ENCODE data around the gene WWC2. TPM values are rescaled to one million over a fixed set of nuclear protein-coding genes. Genes with fewer than 3 reads are reported as not detected.

Gene WWC2
- total RNA-seq, 1 experiment from 2014 or later, result 39.0 TPM

DNA sequence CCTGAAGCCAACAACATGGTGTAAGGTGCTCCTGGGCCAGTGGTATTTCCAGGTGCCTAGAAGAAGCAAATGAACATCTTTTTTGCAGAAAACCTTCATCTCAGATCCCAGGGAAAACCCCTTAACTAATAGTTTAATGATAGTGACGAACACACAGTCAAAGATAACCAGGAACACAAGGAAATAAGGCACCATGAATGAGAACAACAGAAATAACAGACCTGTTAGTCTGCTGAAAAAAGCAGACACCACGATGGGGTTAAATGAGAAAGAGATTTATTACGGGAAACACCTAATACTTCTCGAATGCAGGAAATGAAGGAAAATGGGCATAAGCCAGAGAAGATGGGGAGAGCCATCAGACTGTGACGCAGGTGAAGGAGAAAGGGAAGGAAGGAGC, 30.6 kb upstream of the WWC2 start:
- intact Hi-C loops (cut with micrococcal nuclease; ENCODE audit: unreplicated experiment), result no loop called here
- H3K4me3 Mint-ChIP-seq (ENCODE audit: low read depth, unreplicated experiment), result no peak overlapping the region
- no peak for DNase-seq
- no peaks in the 10 kb centered on the region for H3K4me1 Mint-ChIP-seq (ENCODE audit: low read depth, unreplicated experiment)
- H3K9me3 Mint-ChIP-seq (ENCODE audit: low read depth, unreplicated experiment), result peaks cover 4% of the 10 kb centered on the region
- no peak overlapping the region for H3K27ac Mint-ChIP-seq (ENCODE audit: unreplicated experiment)
- TF ChIP-seq, protein P1, sequence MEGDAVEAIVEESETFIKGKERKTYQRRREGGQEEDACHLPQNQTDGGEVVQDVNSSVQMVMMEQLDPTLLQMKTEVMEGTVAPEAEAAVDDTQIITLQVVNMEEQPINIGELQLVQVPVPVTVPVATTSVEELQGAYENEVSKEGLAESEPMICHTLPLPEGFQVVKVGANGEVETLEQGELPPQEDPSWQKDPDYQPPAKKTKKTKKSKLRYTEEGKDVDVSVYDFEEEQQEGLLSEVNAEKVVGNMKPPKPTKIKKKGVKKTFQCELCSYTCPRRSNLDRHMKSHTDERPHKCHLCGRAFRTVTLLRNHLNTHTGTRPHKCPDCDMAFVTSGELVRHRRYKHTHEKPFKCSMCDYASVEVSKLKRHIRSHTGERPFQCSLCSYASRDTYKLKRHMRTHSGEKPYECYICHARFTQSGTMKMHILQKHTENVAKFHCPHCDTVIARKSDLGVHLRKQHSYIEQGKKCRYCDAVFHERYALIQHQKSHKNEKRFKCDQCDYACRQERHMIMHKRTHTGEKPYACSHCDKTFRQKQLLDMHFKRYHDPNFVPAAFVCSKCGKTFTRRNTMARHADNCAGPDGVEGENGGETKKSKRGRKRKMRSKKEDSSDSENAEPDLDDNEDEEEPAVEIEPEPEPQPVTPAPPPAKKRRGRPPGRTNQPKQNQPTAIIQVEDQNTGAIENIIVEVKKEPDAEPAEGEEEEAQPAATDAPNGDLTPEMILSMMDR (IDR thresholded peaks at IDR 0.05; ENCODE audit: unreplicated experiment), result no peak
- BruUV-seq (replicated peaks), result no TSS peak
- CTCF ChIA-PET, result no interaction called here
- no peaks in the 10 kb centered on the region for H3K36me3 Mint-ChIP-seq (ENCODE audit: insufficient read depth, unreplicated experiment)
- H3K27me3 Mint-ChIP-seq (ENCODE audit: unreplicated experiment), result no peaks in the 10 kb centered on the region

DNA sequence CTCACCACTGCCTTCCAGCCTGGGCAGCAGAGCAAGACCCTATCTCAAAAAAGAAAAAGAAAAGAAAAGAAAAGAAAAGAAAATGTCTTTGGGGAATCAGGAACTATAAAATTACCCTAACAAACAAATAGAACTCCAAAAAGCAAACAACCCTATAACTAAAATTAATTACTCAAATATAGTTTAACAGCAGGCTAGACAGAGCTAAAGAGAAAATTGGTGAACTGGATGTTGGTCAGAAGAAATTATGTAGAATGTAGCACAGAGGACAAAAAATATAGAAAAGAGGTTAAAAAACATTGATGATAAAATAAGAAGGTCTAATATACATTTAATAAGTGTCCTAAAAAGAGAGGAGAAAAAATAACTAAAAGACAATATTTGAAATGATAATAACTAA, 27.8 kb upstream of the WWC2 start:
- CTCF ChIA-PET, result no interaction called here
- Mint-ChIP-seq H3K4me1 (ENCODE audit: low read depth, unreplicated experiment) (peaks cover 19% of the 10 kb centered on the region), H3K36me3 (ENCODE audit: insufficient read depth, unreplicated experiment) (no peaks in the 10 kb centered on the region), H3K4me3 (ENCODE audit: low read depth, unreplicated experiment) (no peak overlapping the region), H3K9me3 (ENCODE audit: low read depth, unreplicated experiment) (peaks cover 4% of the 10 kb centered on the region), H3K27ac (ENCODE audit: unreplicated experiment) (no peak overlapping the region), H3K27me3 (ENCODE audit: unreplicated experiment) (no peaks in the 10 kb centered on the region)
- no peak for DNase-seq
- intact Hi-C loops (cut with micrococcal nuclease; ENCODE audit: unreplicated experiment), result loop anchor here (10.0 kb wide), 1 partner anchor 334 kb away; no protein-coding TSS in a partner anchor
- TF ChIP-seq, protein P1 (IDR thresholded peaks at IDR 0.05; ENCODE audit: unreplicated experiment), result no peak
- BruUV-seq (replicated peaks), result no TSS peak

GRCh38 chr4:183072176-183072575, 26.9 kb upstream of the WWC2 start:
- CTCF ChIA-PET, result no interaction called here
- Mint-ChIP-seq H3K36me3 (ENCODE audit: insufficient read depth, unreplicated experiment) (no peaks in the 10 kb centered on the region), H3K4me3 (ENCODE audit: low read depth, unreplicated experiment) (no peak overlapping the region), H3K27ac (ENCODE audit: unreplicated experiment) (no peak overlapping the region), H3K9me3 (ENCODE audit: low read depth, unreplicated experiment) (peaks cover 4% of the 10 kb centered on the region), H3K4me1 (ENCODE audit: low read depth, unreplicated experiment) (peaks cover 19% of the 10 kb centered on the region), H3K27me3 (ENCODE audit: unreplicated experiment) (no peaks in the 10 kb centered on the region)
- TF ChIP-seq, protein P1 (IDR thresholded peaks at IDR 0.05; ENCODE audit: unreplicated experiment), result no peak
- DNase-seq, result no peak
- intact Hi-C loops (cut with micrococcal nuclease; ENCODE audit: unreplicated experiment), result loop anchor here (10.0 kb wide), 1 partner anchor 333 kb away; no protein-coding TSS in a partner anchor
- no TSS peak for BruUV-seq (replicated peaks)

DNA sequence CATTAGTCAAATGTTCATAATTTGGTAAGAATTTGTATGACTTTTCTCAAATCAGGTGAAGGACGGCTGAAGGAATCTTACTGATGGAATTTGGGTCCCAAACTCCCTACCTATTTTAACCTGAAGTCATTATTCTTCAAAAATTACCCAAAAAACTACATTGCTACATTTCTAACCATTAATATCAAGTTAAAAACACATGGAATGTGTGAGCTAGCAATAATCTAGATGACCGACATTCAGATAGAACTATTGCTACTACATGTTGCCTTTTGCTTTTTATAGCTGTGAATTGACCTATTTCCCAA, 25.3 kb upstream of the WWC2 start:
- intact Hi-C loops (cut with micrococcal nuclease; ENCODE audit: unreplicated experiment), result loop anchor here (1.0 to 10.0 kb wide), 3 partner anchors 135 to 331 kb away; no protein-coding TSS in a partner anchor
- Mint-ChIP-seq H3K27ac (ENCODE audit: unreplicated experiment) (no peak overlapping the region), H3K4me3 (ENCODE audit: low read depth, unreplicated experiment) (no peak overlapping the region), H3K36me3 (ENCODE audit: insufficient read depth, unreplicated experiment) (no peaks in the 10 kb centered on the region), H3K27me3 (ENCODE audit: unreplicated experiment) (no peaks in the 10 kb centered on the region), H3K4me1 (ENCODE audit: low read depth, unreplicated experiment) (peaks cover 19% of the 10 kb centered on the region), H3K9me3 (ENCODE audit: low read depth, unreplicated experiment) (no peaks in the 10 kb centered on the region)
- TF ChIP-seq, protein P1 (IDR thresholded peaks at IDR 0.05; ENCODE audit: unreplicated experiment), result no peak
- DNase-seq, result no peak
- CTCF ChIA-PET, result interaction anchor here (0.8 to 2.4 kb wide), 10 partner anchors 25 to 191 kb away, joined by 3 to 37 read pairs (median 4); partner anchors contain the start of gene WWC2
- no TSS peak for BruUV-seq (replicated peaks)
